CD14-positive monocyte (primary cell): Measurements from ENCODE around the gene BAZ2B. TPM values are rescaled to one million over a fixed set of nuclear protein-coding genes. Genes with fewer than 3 reads are reported as not detected.

Experiments
- DNase-seq, 3 donors: peaks; one replicate each; pipeline ENCODE4 v3.0.0-alpha.2; 2011 to 2022
- H2AFZ ChIP-seq: 2 replicates; pipeline ENCODE4 v1.6.0; 2012; ENCODE audit warnings: mild to moderate bottlenecking, low read depth, low read length, inconsistent platforms; ENCODE audit not compliant: insufficient read depth, poor library complexity, severe bottlenecking
- H3K27ac ChIP-seq, 2 donors: 1 replicate in 1 of 2; 2 replicates in 1 of 2; pipeline ENCODE4 v1.5.1; 2012 to 2013; ENCODE audit warnings: low read length in 2 of 2, control low read depth in 1 of 2, inconsistent platforms in 1 of 2, low read depth in 1 of 2, mild to moderate bottlenecking in 1 of 2
- H3K27me3 ChIP-seq, 2 donors: one replicate each; pipeline versions ENCODE4 v1.6.0 to v1.6.1; 2011 to 2013; ENCODE audit warnings: low read length in 2 of 2; ENCODE audit not compliant: control insufficient read depth in 2 of 2, insufficient read depth in 2 of 2
- H3K36me3 ChIP-seq, 2 donors: replicated peaks in 1 of 2; 1 replicate in 1 of 2; 2 replicates in 1 of 2; pipeline versions ENCODE4 v1.5.1 to v1.6.1; 2012 to 2013; ENCODE audit warnings: low read length in 2 of 2, control low read depth in 1 of 2, inconsistent platforms in 1 of 2, mild to moderate bottlenecking in 1 of 2; ENCODE audit not compliant: insufficient read depth in 2 of 2, control insufficient read depth in 1 of 2
- H3K4me1 ChIP-seq, 2 donors: 1 replicate in 1 of 2; 2 replicates in 1 of 2; pipeline versions ENCODE4 v1.5.1 to v1.6.1; 2012 to 2013; ENCODE audit warnings: low read length in 2 of 2, control low read depth in 1 of 2, inconsistent platforms in 1 of 2, mild to moderate bottlenecking in 1 of 2, moderate library complexity in 1 of 2; ENCODE audit not compliant: insufficient read depth in 2 of 2, control insufficient read depth in 1 of 2
- H3K4me2 ChIP-seq: replicated peaks from 2 replicates; pipeline ENCODE3; 2012; ENCODE audit warnings: low read length, moderate library complexity, mild to moderate bottlenecking; ENCODE audit not compliant: poor library complexity, severe bottlenecking; ENCODE audit errors: extremely low read depth
- H3K4me3 ChIP-seq, 3 experiments: fragments of 200-600 bp in 1 of 3; sonication (generic) in 1 of 3; replicated peaks in 1 of 3; 1 replicate in 2 of 3; 2 replicates in 1 of 3; pipeline ENCODE4 v1.5.1; 2011 to 2013; ENCODE audit warnings: low read length in 3 of 3, mild to moderate bottlenecking in 3 of 3, control low read depth in 2 of 3, low read depth in 2 of 3, inconsistent platforms in 1 of 3, moderate library complexity in 1 of 3
- H3K79me2 ChIP-seq: 2 replicates; pipeline ENCODE4 v1.6.0; 2012; ENCODE audit warnings: mild to moderate bottlenecking, control low read depth, inconsistent platforms, low read length, moderate library complexity; ENCODE audit not compliant: insufficient read depth
- H3K9ac ChIP-seq: 2 replicates; pipeline ENCODE4 v1.6.0; 2017; ENCODE audit warnings: low read length, mild to moderate bottlenecking; ENCODE audit not compliant: insufficient read depth, poor library complexity, severe bottlenecking
- H3K9me3 ChIP-seq, 2 donors: replicated peaks in 1 of 2; 1 replicate in 1 of 2; 2 replicates in 1 of 2; pipeline versions ENCODE4 v1.5.1 to v1.6.1; 2012 to 2013; ENCODE audit warnings: low read length in 2 of 2, control low read depth in 1 of 2; ENCODE audit not compliant: control insufficient read depth in 1 of 2, insufficient read depth in 1 of 2
- H4K20me1 ChIP-seq: 2 replicates; pipeline ENCODE4 v1.6.0; 2012; ENCODE audit warnings: mild to moderate bottlenecking, low read length, control low read depth, moderate library complexity; ENCODE audit not compliant: insufficient read depth
- H3K27ac Mint-ChIP-seq, 7 donors: one replicate each; pipeline ENCODE4 v1.8.0; 2020; ENCODE audit warnings: mild to moderate bottlenecking in 7 of 7, mixed read lengths in 7 of 7, moderate library complexity in 6 of 7, inconsistent platforms in 2 of 7
- H3K27me3 Mint-ChIP-seq, 3 donors: one replicate each; pipeline ENCODE4 v1.8.0; 2021 to 2022; ENCODE audit warnings: low read depth in 3 of 3, mild to moderate bottlenecking in 3 of 3, mixed read lengths in 3 of 3, moderate library complexity in 3 of 3, inconsistent platforms in 1 of 3
- H3K36me3 Mint-ChIP-seq, 2 donors: one replicate each; pipeline ENCODE4 v1.8.0; 2020; ENCODE audit warnings: mixed read lengths in 2 of 2, inconsistent platforms in 1 of 2, mild to moderate bottlenecking in 1 of 2
- H3K4me1 Mint-ChIP-seq: one replicate; pipeline ENCODE4 v1.8.0; 2020; ENCODE audit warnings: mild to moderate bottlenecking, mixed read lengths
- H3K4me3 Mint-ChIP-seq, 2 donors: one replicate each; pipeline ENCODE4 v1.8.0; 2020; ENCODE audit warnings: mild to moderate bottlenecking in 2 of 2, mixed read lengths in 2 of 2, moderate library complexity in 1 of 2
- H3K9me3 Mint-ChIP-seq, 7 donors: one replicate each; pipeline ENCODE4 v1.8.0; 2020 to 2022; ENCODE audit warnings: mixed read lengths in 7 of 7, mild to moderate bottlenecking in 6 of 7, moderate library complexity in 6 of 7, inconsistent platforms in 2 of 7
- WGBS: methylation state at CpG from one replicate; pipeline ENCODE4 v1.1.5; 2013; ENCODE audit warnings: missing lambda C conversion rate; ENCODE audit not compliant: insufficient coverage; 5-methylcytosine and 5-hydroxymethylcytosine counted together
- intact Hi-C, 2 donors: fragments of 100-400 bp; cut with micrococcal nuclease; formaldehyde crosslinking; loops; one replicate each; pipeline versions ENCODE4 v1.15.0 to v1.15.1; 2023
- polyA plus RNA-seq, 3 donors: library from polyadenylated mRNA; depleted of rRNA in 1 of 3; unstranded in 2 of 3; stranded (reverse) in 1 of 3; fragments of 300-500 nt in 2 of 3; fragments of >200 nt in 1 of 3; fragmentation: Illumina TruSeq in 2 of 3; gene quantifications; 1 replicate in 2 of 3; 2 replicates in 1 of 3; pipeline ENCODE4 v1.2.3, GENCODE V29; 2012 to 2021
- TF ChIP-seq, protein P1 (sequence below): fragments of 200-600 bp; IDR thresholded peaks from one replicate; pipeline ENCODE4 v1.8.0; 2022; ENCODE audit warnings: antibody characterized with exemption, mild to moderate bottlenecking

The BAZ2B gene
- polyA plus RNA-seq, 3 donors = 12.9 to 34.2 (median 31.6) TPM

GRCh38 chr2:159287733-159288132 is 328.6 kb downstream of the BAZ2B start:
- H3K4me2 ChIP-seq = peak overlapping the region; percentile 78
- DNase-seq = no peak
- H3K9ac ChIP-seq = no peak overlapping the region
- no peaks in the 10 kb centered on the region for H4K20me1 ChIP-seq
- H3K4me3 ChIP-seq = no peak overlapping the region
- H3K27me3 Mint-ChIP-seq = peaks cover 0 to 2% (median 0%) of the 10 kb centered on the region in 3 donors
- peaks cover 23 to 37% of the 10 kb centered on the region in 2 donors for H3K4me1 ChIP-seq
- no peaks in the 10 kb centered on the region for H3K27me3 ChIP-seq
- H3K36me3 ChIP-seq = peaks cover under 1 to 4% of the 10 kb centered on the region in 2 donors
- peaks cover under 1 to 2% of the 10 kb centered on the region in 2 donors for H3K36me3 Mint-ChIP-seq
- no peak overlapping the region for H2AFZ ChIP-seq
- no peaks in the 10 kb centered on the region for H3K9me3 ChIP-seq
- TF ChIP-seq, protein P1, sequence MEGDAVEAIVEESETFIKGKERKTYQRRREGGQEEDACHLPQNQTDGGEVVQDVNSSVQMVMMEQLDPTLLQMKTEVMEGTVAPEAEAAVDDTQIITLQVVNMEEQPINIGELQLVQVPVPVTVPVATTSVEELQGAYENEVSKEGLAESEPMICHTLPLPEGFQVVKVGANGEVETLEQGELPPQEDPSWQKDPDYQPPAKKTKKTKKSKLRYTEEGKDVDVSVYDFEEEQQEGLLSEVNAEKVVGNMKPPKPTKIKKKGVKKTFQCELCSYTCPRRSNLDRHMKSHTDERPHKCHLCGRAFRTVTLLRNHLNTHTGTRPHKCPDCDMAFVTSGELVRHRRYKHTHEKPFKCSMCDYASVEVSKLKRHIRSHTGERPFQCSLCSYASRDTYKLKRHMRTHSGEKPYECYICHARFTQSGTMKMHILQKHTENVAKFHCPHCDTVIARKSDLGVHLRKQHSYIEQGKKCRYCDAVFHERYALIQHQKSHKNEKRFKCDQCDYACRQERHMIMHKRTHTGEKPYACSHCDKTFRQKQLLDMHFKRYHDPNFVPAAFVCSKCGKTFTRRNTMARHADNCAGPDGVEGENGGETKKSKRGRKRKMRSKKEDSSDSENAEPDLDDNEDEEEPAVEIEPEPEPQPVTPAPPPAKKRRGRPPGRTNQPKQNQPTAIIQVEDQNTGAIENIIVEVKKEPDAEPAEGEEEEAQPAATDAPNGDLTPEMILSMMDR = no peak
- peaks cover 0 to 2% (median 0%) of the 10 kb centered on the region in 7 donors for H3K9me3 Mint-ChIP-seq
- H3K4me1 Mint-ChIP-seq = peaks cover 34% of the 10 kb centered on the region
- intact Hi-C loops = loop anchor here in 1 of 2 donors (5.0 kb wide), 1 partner anchor 40 kb away; no protein-coding TSS in a partner anchor
- H3K79me2 ChIP-seq = peaks cover 37% of the 10 kb centered on the region
- no peak overlapping the region for H3K4me3 Mint-ChIP-seq
- peak overlapping the region in 1 of 2 donors; percentile 92 for H3K27ac ChIP-seq
- peak overlapping the region in 5 of 7 donors; percentile 92 to 97 (median 94) for H3K27ac Mint-ChIP-seq

- Histone ChIP-seq H3K27ac (peak overlapping the region; percentile 91 to 92), H3K4me3 (peak overlapping the region; percentile 70 to 94 (median 91)), H3K36me3 (peaks cover 5 to 11% of the 10 kb centered on the region in 2 donors), H3K9ac (peak overlapping the region; percentile 92), H3K79me2 (peaks cover 40% of the 10 kb centered on the region), H3K27me3 (no peaks in the 10 kb centered on the region), H3K4me2 (peak overlapping the region; percentile 78), H2AFZ (peak overlapping the region; percentile 98), H4K20me1 (no peaks in the 10 kb centered on the region), H3K4me1 (peaks cover 23 to 37% of the 10 kb centered on the region in 2 donors), H3K9me3 (no peaks in the 10 kb centered on the region)
- Mint-ChIP-seq H3K4me1 (peaks cover 34% of the 10 kb centered on the region), H3K4me3 (peak overlapping the region; percentile 89 to 94), H3K27me3 (peaks cover 0 to 2% (median 0%) of the 10 kb centered on the region in 3 donors), H3K9me3 (peaks cover 0 to 2% (median 0%) of the 10 kb centered on the region in 7 donors), H3K27ac (peak overlapping the region; percentile 92 to 97 (median 96)), H3K36me3 (peaks cover 3 to 9% of the 10 kb centered on the region in 2 donors)
- DNase-seq = peak; percentile 95 to 99 (median 97)
- under 1% methylated on average over 47 of the region's 50 CpGs for WGBS
- intact Hi-C loops = loop anchor here in 1 of 2 donors (5.0 kb wide), 1 partner anchor 40 kb away; no protein-coding TSS in a partner anchor
- TF ChIP-seq, protein P1 = no peak
These were observed 329.5 kb downstream of the BAZ2B start for GRCh38 chr2:159286709-159287441.
